ENCODE results near the gene IFT122. TPM values are rescaled to one million over a fixed set of nuclear protein-coding genes. Genes with fewer than 3 reads are reported as not detected.

The IFT122 gene
- total and polyA plus RNA-seq, 2 of the 4 experiments (the other 2 are of a cell fraction): 16.8 to 28.0 TPM

DNA sequence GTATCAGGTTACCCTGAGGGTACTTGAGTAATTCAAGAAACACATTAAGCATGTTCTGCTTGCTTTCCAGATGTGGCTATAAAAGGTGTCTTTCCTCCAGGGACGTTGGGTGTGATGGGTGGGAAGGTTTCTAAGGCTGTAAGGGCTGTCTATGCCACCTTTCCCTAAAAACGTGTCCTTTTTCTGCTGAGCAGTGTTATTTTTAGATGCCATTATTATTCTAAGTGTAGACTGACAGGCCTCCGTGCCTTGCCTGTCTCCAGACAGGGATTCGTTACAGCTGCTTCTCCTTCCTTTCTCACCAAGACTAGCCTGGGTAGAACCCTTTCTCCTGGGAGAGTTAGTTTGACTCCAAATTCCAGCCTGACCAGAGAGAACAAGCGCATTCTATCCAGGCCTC is 61.6 kb downstream of the IFT122 start:
- H3K23ac ChIP-seq (ENCODE audit: low read depth, low read length): no peak overlapping the region
- POLR2A ChIA-PET (ENCODE audit: unreplicated experiment): no interaction called here
- H2BK15ac ChIP-seq (ENCODE audit: low read depth, low read length): no peak overlapping the region
- dilution Hi-C loops (cut with HindIII; ENCODE audit: low sequenced_read_pairs, unreplicated experiment): no loop called here
- H4K8ac ChIP-seq (ENCODE audit: low read depth in 2 of 2, low read length in 2 of 2): no peak overlapping the region
- DNase-seq (no peak), ATAC-seq (ENCODE audit: low read depth) (no peak)
- no peak overlapping the region for H2BK120ac ChIP-seq (ENCODE audit: low read depth, low read length)
- no peak overlapping the region for H3K4ac ChIP-seq (ENCODE audit: low read depth, low read length)
- H3K27ac ChIP-seq (ENCODE audit: insufficient read depth, low read length): no peak overlapping the region
- CTCF ChIA-PET: no interaction called here
- WGBS, 2 experiments (ENCODE audit: extremely low coverage in 2 of 2, insufficient read length in 1 of 2): no CpG with 5 or more reads among the region's 5 CpGs
- in situ Hi-C loops (cut with MboI; ENCODE audit: low sequenced_read_pairs): no loop called here
- no peak overlapping the region for H4K5ac ChIP-seq (ENCODE audit: low read depth, low read length)
- H3K9me3 ChIP-seq (ENCODE audit: control insufficient read depth, insufficient read depth, low read length): no peaks in the 10 kb centered on the region
- H2AK5ac ChIP-seq (ENCODE audit: low read depth, low read length): no peak overlapping the region
- BruUV-seq (replicated peaks): no TSS peak
- intact Hi-C loops (cut with micrococcal nuclease): no loop called here
- H3K56ac ChIP-seq (ENCODE audit: extremely low read depth, insufficient read depth, low read length): no peak overlapping the region
- H2BK5ac ChIP-seq (ENCODE audit: low read depth, low read length, poor library complexity, severe bottlenecking): no peak overlapping the region
- H2BK20ac ChIP-seq (ENCODE audit: low read depth, low read length): no peak overlapping the region
- peaks cover 20% of the 10 kb centered on the region for H3K4me1 ChIP-seq (ENCODE audit: control insufficient read depth, insufficient read depth, low read length)
- H3K9me1 ChIP-seq (ENCODE audit: insufficient read depth, low read length): peaks cover 8% of the 10 kb centered on the region; the same call in 1 of the 2 replicates
- peak overlapping the region; percentile 11; the same call in 1 of the 2 replicates for H4K91ac ChIP-seq (ENCODE audit: insufficient read depth, low read depth, low read length)
- H3K79me1 ChIP-seq (ENCODE audit: low read depth in 1 of 2, low read length in 2 of 2): 0 out of 4 replicates have a peak, but pooled peaks cover 0 to under 1% of the 10 kb centered on the region in 2 experiments
- TF ChIP-seq, protein P1, sequence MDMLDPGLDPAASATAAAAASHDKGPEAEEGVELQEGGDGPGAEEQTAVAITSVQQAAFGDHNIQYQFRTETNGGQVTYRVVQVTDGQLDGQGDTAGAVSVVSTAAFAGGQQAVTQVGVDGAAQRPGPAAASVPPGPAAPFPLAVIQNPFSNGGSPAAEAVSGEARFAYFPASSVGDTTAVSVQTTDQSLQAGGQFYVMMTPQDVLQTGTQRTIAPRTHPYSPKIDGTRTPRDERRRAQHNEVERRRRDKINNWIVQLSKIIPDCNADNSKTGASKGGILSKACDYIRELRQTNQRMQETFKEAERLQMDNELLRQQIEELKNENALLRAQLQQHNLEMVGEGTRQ (IDR thresholded peaks at IDR 0.05; ENCODE audit: low read depth, low read length): no peak
- TF ChIP-seq CEBPB (IDR thresholded peaks at IDR 0.05; ENCODE audit: low read depth, low read length): no peak
- TF ChIP-seq SMC3 (IDR thresholded peaks at IDR 0.05; ENCODE audit: low read depth, low read length): no peak
- no peak overlapping the region for H2AFZ ChIP-seq (replicated peaks; ENCODE audit: low read length, poor library complexity)
- H3K14ac ChIP-seq (replicated peaks; ENCODE audit: low read depth, low read length): no peak overlapping the region
- H3K9ac ChIP-seq (ENCODE audit: low read depth, low read length): no peak overlapping the region
- H3K18ac ChIP-seq (ENCODE audit: low read depth, low read length): no peak overlapping the region
- H3K4me2 ChIP-seq (ENCODE audit: low read depth, low read length): no peak overlapping the region
- H3K36me3 ChIP-seq (ENCODE audit: control insufficient read depth, insufficient read depth, low read length): peaks cover 9% of the 10 kb centered on the region
- no peaks in the 10 kb centered on the region for H3K27me3 ChIP-seq (ENCODE audit: control insufficient read depth, insufficient read depth, low read length)
- no peaks in the 10 kb centered on the region for H4K20me1 ChIP-seq (ENCODE audit: insufficient read depth, low read length)
- H3K4me3 ChIP-seq (ENCODE audit: insufficient read depth, low read depth, low read length): no peak overlapping the region
- peak overlapping the region; percentile 34 for H2AK9ac ChIP-seq (replicated peaks; ENCODE audit: low read depth, low read length, poor library complexity)

Measured in IMR-90 (cell line).